Psoas muscle (tissue), 8 donors: ENCODE results near the gene SULF2. TPM values are rescaled to one million over a fixed set of nuclear protein-coding genes. Genes with fewer than 3 reads are reported as not detected.
"Not testable (repeated sequence)": the region's sequence is repeated elsewhere in the genome, so short reads cannot be mapped to it uniquely, and the experiment has no call there.

Experiments used
- ATAC-seq, 4 donors: fragments of 200-7000 bp; cut with Tn5 transposase; one replicate each; pipeline ENCODE4 v1.9.1; 2020; ENCODE audit warnings: moderate library complexity in 3 of 4, mild to moderate bottlenecking in 2 of 4
- DNase-seq, 2 donors: peaks; one replicate each; pipeline ENCODE4 v3.0.0-alpha.2; 2020
- H3K27ac ChIP-seq: fragments of 200-600 bp; one replicate; pipeline ENCODE4 v1.8.0; 2022
- H3K27me3 ChIP-seq, 3 donors: fragments of 200-600 bp in 1 of 3; one replicate each; pipeline versions ENCODE4 v1.6.1 to v1.8.0; 2013 to 2022; ENCODE audit warnings: low read length in 2 of 3, mild to moderate bottlenecking in 2 of 3, moderate library complexity in 1 of 3; ENCODE audit not compliant: insufficient read depth in 3 of 3
- H3K36me3 ChIP-seq, 2 donors: fragments of 200-600 bp in 1 of 2; one replicate each; pipeline versions ENCODE4 v1.6.1 to v1.8.0; 2013 to 2022; ENCODE audit warnings: low read depth in 1 of 2, mild to moderate bottlenecking in 1 of 2, moderate library complexity in 1 of 2; ENCODE audit not compliant: insufficient read depth in 1 of 2
- H3K4me1 ChIP-seq: fragments of 200-600 bp; one replicate; pipeline ENCODE4 v1.8.0; 2022
- H3K4me3 ChIP-seq: fragments of 200-600 bp; one replicate; pipeline ENCODE4 v1.8.0; 2022; ENCODE audit warnings: mild to moderate bottlenecking
- H3K9me3 ChIP-seq: fragments of 200-600 bp; one replicate; pipeline ENCODE4 v1.8.0; 2022
- WGBS, 3 donors: extraction: QIAGEN DNeasy Blood & Tissue Kit; methylation state at CpG; one replicate each; pipeline versions ENCODE4 v1.1.6 to v1.1.7; 2013; 5-methylcytosine and 5-hydroxymethylcytosine counted together
- intact Hi-C, 2 donors: fragments of 100-400 bp; cut with DNase I; formaldehyde crosslinking; loops; one replicate each; pipeline versions ENCODE4 v1.11.0 to v1.14.2; 2022
- polyA plus RNA-seq, 3 donors: library from polyadenylated mRNA; stranded (reverse); fragments of 200-250 nt; gene quantifications; one replicate each; pipeline ENCODE4 v1.2.3, GENCODE V29; 2013
- total RNA-seq, 4 donors: library from RNA; stranded (reverse); fragmentation: NEBNext Ultra II Directional in 2 of 4; extraction: Animal tissue kit (Norgen Biotek cat#: 25700) in 2 of 4; gene quantifications; one replicate each; pipeline versions ENCODE4 v1.2.1 to v1.2.4, GENCODE V29; 2021 to 2023
- TF ChIP-seq, protein P1 (sequence below): fragments of 200-600 bp; IDR thresholded peaks from one replicate; pipeline ENCODE4 v1.8.0; 2022; ENCODE audit warnings: antibody characterized with exemption
- donor health status: healthy with polysubstance abuse.
- donor health status: DM: no; HTN: no; CAD: no; lungs with moderate emphysema.
- donor health status: Bipolar disorder and iron deficiency.
- donor health status: healthy.
- donor health status: DM: yes; HTN: yes; CAD: no.
- donor health status: DM: no; HTN: no; CAD: no.
- donor health status: DM: no; HTN: no; CAD: no.
- donor health status: DM: yes; HTN: yes; CAD: no.

SULF2 gene
- total and polyA plus RNA-seq, 7 donors: 5.3 to 23.3 (median 11.6) TPM

DNA sequence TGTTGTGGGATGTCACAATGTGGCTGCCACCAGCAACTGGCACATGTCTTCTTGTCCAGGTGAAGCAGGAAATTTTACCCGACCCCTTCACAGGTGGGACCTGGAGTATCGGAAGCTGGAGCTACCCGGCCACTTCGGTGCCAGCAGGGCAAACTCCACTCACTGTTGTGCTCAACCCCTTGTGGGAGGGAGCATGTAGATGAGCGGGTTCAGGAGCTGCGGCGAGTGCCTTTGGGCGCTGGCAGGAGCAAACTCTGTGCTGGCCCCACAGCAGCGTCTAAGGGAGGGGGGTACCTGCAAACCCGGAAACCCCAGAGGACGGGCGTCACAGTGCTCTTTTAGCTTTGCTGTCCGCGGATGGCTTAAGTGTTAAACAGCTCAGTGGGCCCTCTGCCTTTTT is 20.7 kb upstream of the SULF2 start:
- H3K9me3 ChIP-seq: no peaks in the 10 kb centered on the region
- H3K4me1 ChIP-seq: no peaks in the 10 kb centered on the region
- no peak for DNase-seq
- H3K36me3 ChIP-seq: no peaks in the 10 kb centered on the region
- H3K4me3 ChIP-seq: no peak overlapping the region
- peaks cover 0 to 9% (median 4%) of the 10 kb centered on the region in 3 donors for H3K27me3 ChIP-seq
- H3K27ac ChIP-seq: no peak overlapping the region
- TF ChIP-seq, protein P1, sequence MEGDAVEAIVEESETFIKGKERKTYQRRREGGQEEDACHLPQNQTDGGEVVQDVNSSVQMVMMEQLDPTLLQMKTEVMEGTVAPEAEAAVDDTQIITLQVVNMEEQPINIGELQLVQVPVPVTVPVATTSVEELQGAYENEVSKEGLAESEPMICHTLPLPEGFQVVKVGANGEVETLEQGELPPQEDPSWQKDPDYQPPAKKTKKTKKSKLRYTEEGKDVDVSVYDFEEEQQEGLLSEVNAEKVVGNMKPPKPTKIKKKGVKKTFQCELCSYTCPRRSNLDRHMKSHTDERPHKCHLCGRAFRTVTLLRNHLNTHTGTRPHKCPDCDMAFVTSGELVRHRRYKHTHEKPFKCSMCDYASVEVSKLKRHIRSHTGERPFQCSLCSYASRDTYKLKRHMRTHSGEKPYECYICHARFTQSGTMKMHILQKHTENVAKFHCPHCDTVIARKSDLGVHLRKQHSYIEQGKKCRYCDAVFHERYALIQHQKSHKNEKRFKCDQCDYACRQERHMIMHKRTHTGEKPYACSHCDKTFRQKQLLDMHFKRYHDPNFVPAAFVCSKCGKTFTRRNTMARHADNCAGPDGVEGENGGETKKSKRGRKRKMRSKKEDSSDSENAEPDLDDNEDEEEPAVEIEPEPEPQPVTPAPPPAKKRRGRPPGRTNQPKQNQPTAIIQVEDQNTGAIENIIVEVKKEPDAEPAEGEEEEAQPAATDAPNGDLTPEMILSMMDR: no peak
- intact Hi-C loops: no loop called here
- WGBS, 3 donors: 55 to 75% (median 57%) methylated on average over 14 of the region's 14 CpGs
- no peak for ATAC-seq

DNA sequence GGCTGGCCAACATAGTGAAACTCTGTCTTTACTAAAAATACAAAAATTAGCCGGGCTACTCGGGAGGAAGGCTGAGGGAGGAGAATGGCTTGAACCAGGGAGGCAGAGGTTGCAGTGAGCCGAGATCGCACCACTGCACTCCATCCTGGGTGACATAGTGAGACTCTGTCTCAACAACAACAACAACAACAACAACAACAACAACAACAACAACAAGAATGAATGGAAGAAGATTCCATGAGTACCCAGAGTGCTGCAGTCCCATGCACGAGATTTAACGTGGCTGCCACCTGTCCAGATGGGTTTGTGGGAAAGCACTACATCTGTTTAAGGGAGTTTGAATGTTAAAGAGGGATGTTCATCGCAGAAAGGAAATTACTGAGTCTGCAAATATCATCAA is 19.7 kb upstream of the SULF2 start:
- 62 to 65% (median 62%) methylated on average over 7 of the region's 7 CpGs for WGBS, 3 donors
- intact Hi-C loops, ATAC-seq, H3K9me3 ChIP-seq, H3K36me3 ChIP-seq, H3K27me3 ChIP-seq, H3K27ac ChIP-seq, H3K4me3 ChIP-seq, H3K4me1 ChIP-seq, DNase-seq: not testable (repeated sequence)

DNA sequence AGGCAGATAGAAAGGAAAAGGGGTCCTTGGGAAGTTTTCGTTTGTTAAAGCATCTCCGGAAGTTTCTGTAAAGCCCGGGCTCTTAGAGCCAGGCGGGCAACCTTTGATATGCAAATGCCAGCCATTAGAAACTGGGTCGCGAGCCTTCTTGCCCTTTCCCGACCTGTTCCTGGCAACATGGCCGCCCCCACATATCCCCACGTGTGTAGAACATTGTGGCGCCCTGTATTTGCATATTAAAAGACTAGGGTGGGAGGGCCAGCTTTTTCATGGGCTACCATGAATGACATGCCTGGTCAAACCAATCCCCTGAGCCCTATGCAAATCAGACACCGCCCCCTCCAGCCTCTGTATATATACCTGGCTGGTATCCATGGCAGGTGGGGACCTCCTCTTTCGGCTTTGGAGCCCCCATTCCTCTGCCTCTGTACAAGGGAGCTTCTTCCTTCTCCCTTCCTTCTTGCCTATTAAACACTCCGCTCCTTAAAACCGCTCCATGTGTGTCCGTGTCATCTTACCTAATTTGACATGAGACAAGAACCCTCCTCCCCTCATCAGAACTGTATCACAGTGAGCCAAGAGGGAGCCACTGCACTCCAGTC is 19.0 kb upstream of the SULF2 start:
- H3K27me3 ChIP-seq, H3K9me3 ChIP-seq, ATAC-seq, H3K27ac ChIP-seq, H3K4me3 ChIP-seq, intact Hi-C loops, H3K4me1 ChIP-seq, DNase-seq, H3K36me3 ChIP-seq: not testable (repeated sequence)
- 79 to 88% (median 80%) methylated on average over 15 of the region's 15 CpGs for WGBS, 3 donors

DNA sequence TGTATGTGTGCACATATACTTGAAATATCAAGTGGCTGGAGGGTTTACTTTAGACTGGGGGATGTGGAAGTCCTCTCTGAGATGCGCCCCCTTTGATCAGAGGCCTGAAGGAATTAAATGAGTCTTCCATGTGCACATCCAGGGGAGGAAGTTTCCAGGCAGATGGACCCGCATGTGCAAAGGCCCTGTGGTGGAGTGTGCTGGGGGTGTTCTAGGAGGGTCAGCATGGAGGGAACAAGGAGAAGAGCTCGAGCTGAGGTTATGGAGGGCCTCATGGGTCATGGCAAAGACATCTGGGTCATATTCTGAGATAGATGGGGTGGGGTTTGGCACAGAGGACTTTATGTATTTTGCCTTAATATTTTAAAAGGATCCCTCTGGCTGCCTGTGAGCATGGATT is 17.7 kb upstream of the SULF2 start:
- H3K9me3 ChIP-seq: no peaks in the 10 kb centered on the region
- 89 to 96% (median 92%) methylated on average over 3 of the region's 3 CpGs for WGBS, 3 donors
- TF ChIP-seq, protein P1: no peak
- no peaks in the 10 kb centered on the region for H3K4me1 ChIP-seq
- H3K27ac ChIP-seq: no peak overlapping the region
- no peak for ATAC-seq
- H3K4me3 ChIP-seq: no peak overlapping the region
- H3K27me3 ChIP-seq: peaks cover 0 to 5% (median 2%) of the 10 kb centered on the region in 3 donors
- no peak for DNase-seq
- intact Hi-C loops: no loop called here
- no peaks in the 10 kb centered on the region for H3K36me3 ChIP-seq

DNA sequence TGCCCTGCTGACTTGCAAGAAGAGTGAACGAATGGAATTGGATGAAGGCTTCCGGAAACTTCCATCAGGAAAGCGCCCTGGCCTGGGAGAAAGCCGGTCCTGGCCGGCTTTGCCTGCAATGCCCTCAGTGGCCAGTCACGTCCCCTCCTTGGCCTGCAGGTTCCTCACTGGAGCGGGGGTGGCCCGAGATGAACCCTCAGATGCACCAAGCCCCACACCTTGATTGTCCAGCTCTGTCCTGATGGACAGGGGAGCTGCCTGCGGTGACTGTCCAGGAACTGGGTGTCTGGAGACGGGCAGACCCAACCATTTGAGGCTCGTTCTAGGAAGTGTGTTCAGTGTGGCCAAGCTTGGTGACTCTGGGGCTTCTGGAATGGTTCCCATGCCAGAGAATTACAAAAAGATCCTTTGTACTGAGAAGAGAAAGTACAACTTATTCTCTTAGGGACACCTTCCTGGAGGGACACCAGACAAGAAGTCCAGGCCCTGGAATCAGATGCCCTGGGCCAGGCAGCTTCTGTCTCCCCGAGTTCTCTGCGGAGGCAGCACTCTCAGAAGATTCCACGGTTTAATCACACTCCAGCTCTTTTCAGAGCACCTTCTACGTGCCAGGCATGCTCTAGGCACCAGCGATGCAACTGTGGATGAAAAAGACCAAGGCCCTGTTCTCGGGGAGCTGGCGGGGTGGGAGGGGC is 17.1 kb upstream of the SULF2 start:
- ATAC-seq (no peak), DNase-seq (no peak)
- Histone ChIP-seq H3K9me3 (no peaks in the 10 kb centered on the region), H3K4me3 (no peak overlapping the region), H3K27ac (no peak overlapping the region), H3K27me3 (peaks cover 0 to 5% (median 2%) of the 10 kb centered on the region in 3 donors), H3K4me1 (no peaks in the 10 kb centered on the region), H3K36me3 (no peaks in the 10 kb centered on the region)
- TF ChIP-seq, protein P1: no peak
- intact Hi-C loops: no loop called here
- 85 to 88% (median 86%) methylated on average over 18 of the region's 18 CpGs for WGBS, 3 donors
